Measurements from ENCODE around the gene PALLD.
"Not testable (repeated sequence)": the region's sequence is repeated elsewhere in the genome, so short reads cannot be mapped to it uniquely, and the experiment has no call there.

Gene PALLD

GRCh38 chr4:168491563-168491962 is 5.3 kb upstream of the PALLD start:
- no peak for DNase-seq (ENCODE audit: low read depth, low spot score)

GRCh38 chr4:168498251-168498650 is 1.4 kb downstream of the PALLD start:
- DNase-seq (ENCODE audit: low read depth, low spot score), result no peak

GRCh38 chr4:168499241-168499640 is 2.4 kb downstream of the PALLD start:
- no peak for DNase-seq (ENCODE audit: low read depth, low spot score)

- DNase-seq (ENCODE audit: low read depth, low spot score), result no peak
These were observed 4.6 kb downstream of the PALLD start for GRCh38 chr4:168501407-168501806.

GRCh38 chr4:168502861-168503260 is 6.0 kb downstream of the PALLD start:
- no peak for DNase-seq (ENCODE audit: low read depth, low spot score)

GRCh38 chr4:168503652-168504362 is 7.0 kb downstream of the PALLD start:
- DNase-seq (ENCODE audit: low read depth, low spot score), result no peak

- no peak for DNase-seq (ENCODE audit: low read depth, low spot score)
These were observed 7.7 kb downstream of the PALLD start for GRCh38 chr4:168504526-168504925.

GRCh38 chr4:168506014-168506413 is 9.2 kb downstream of the PALLD start:
- DNase-seq (ENCODE audit: low read depth, low spot score), result no peak

GRCh38 chr4:168507178-168507815 is 10.4 kb downstream of the PALLD start:
- no peak for DNase-seq (ENCODE audit: low read depth, low spot score)

- no peak for DNase-seq (ENCODE audit: low read depth, low spot score)
These were observed 11.8 kb downstream of the PALLD start for GRCh38 chr4:168508683-168509082.

- DNase-seq (ENCODE audit: low read depth, low spot score), result no peak
These were observed 12.9 kb downstream of the PALLD start for GRCh38 chr4:168509786-168510185.

- DNase-seq (ENCODE audit: low read depth, low spot score), result no peak
These were observed 15.1 kb downstream of the PALLD start for GRCh38 chr4:168511780-168512489.

GRCh38 chr4:168513826-168514225 is 17.0 kb downstream of the PALLD start:
- DNase-seq (ENCODE audit: low read depth, low spot score), result not testable (repeated sequence)

GRCh38 chr4:168514249-168514852 is 17.5 kb downstream of the PALLD start:
- no peak for DNase-seq (ENCODE audit: low read depth, low spot score)

GRCh38 chr4:168515222-168516011 is 18.6 kb downstream of the PALLD start:
- DNase-seq (ENCODE audit: low read depth, low spot score), result no peak

- no peak for DNase-seq (ENCODE audit: low read depth, low spot score)
These were observed 20.0 kb downstream of the PALLD start for GRCh38 chr4:168516841-168517240.

GRCh38 chr4:168519576-168519975 is 22.7 kb downstream of the PALLD start:
- no peak for DNase-seq (ENCODE audit: low read depth, low spot score)

- no peak for DNase-seq (ENCODE audit: low read depth, low spot score)
These were observed 24.9 kb downstream of the PALLD start for GRCh38 chr4:168521721-168522120.

- DNase-seq (ENCODE audit: low read depth, low spot score), result no peak
These were observed 25.5 kb downstream of the PALLD start for GRCh38 chr4:168522356-168522755.

- no peak for DNase-seq (ENCODE audit: low read depth, low spot score)
These were observed 26.1 kb downstream of the PALLD start for GRCh38 chr4:168522829-168523489.

GRCh38 chr4:168524006-168524405 is 27.2 kb downstream of the PALLD start:
- DNase-seq (ENCODE audit: low read depth, low spot score), result no peak
